Activated CD8-positive, alpha-beta T cell treated with anti-CD3 and anti-CD28 coated beads for 36 hours (primary cell): Measurements from ENCODE around the gene ZNF507. TPM values are rescaled to one million over a fixed set of nuclear protein-coding genes. Genes with fewer than 3 reads are reported as not detected.
A peak's percentile ranks its signal among the peaks of the same experiment; 100 is the strongest.
"Not testable (repeated sequence)": the region's sequence is repeated elsewhere in the genome, so short reads cannot be mapped to it uniquely, and the experiment has no call there.

Source experiments
- ATAC-seq: fragments of 200-7000 bp; cut with Tn5 transposase; one replicate; pipeline ENCODE4 v1.10.0; 2021; ENCODE audit warnings: mild to moderate bottlenecking, moderate library complexity
- CTCF ChIA-PET: fragments of 350-600 bp; sonication (Branson Sonifier 250); formaldehyde crosslinking; loops from one replicate; lab custom pipeline; 2021; ENCODE audit warnings: antibody characterized with exemption; lab: Charles Lee
- POLR2A ChIA-PET: fragments of 350-600 bp; sonication (Branson Sonifier 250); formaldehyde crosslinking; loops from one replicate; lab custom pipeline; 2021; ENCODE audit warnings: antibody characterized with exemption; lab: Charles Lee
- DNase-seq: peaks from one replicate; pipeline ENCODE4 v3.0.0-alpha.2; 2020
- H3K27ac Mint-ChIP-seq: one replicate; pipeline ENCODE4 v1.8.0; 2021; ENCODE audit warnings: mild to moderate bottlenecking, mixed read lengths
- H3K27me3 Mint-ChIP-seq: one replicate; pipeline ENCODE4 v1.8.0; 2021; ENCODE audit warnings: mixed read lengths
- H3K36me3 Mint-ChIP-seq: one replicate; pipeline ENCODE4 v1.8.0; 2021; ENCODE audit warnings: low read depth, mixed read lengths
- H3K4me1 Mint-ChIP-seq: one replicate; pipeline ENCODE4 v1.8.0; 2021; ENCODE audit warnings: low read depth, mixed read lengths
- H3K4me3 Mint-ChIP-seq: one replicate; pipeline ENCODE4 v1.8.0; 2021; ENCODE audit warnings: mild to moderate bottlenecking, moderate library complexity, mixed read lengths
- H3K9me3 Mint-ChIP-seq: one replicate; pipeline ENCODE4 v1.8.0; 2021; ENCODE audit warnings: mixed read lengths
- intact Hi-C: fragments of 100-400 bp; cut with micrococcal nuclease; formaldehyde crosslinking; loops from one replicate; pipeline ENCODE4 v1.10.0; 2022
- total RNA-seq, 2 experiments: library from RNA; stranded (reverse); gene quantifications; one replicate each; pipeline ENCODE4 v1.2.3, GENCODE V29; 2021
- TF ChIP-seq, protein P1 (sequence below): fragments of 200-600 bp; IDR thresholded peaks from one replicate; pipeline ENCODE4 v1.8.0; 2022; ENCODE audit warnings: antibody characterized with exemption, mild to moderate bottlenecking

ZNF507 gene
- total RNA-seq, 2 experiments from 2014 or later, result 24.2 to 25.6 TPM

DNA sequence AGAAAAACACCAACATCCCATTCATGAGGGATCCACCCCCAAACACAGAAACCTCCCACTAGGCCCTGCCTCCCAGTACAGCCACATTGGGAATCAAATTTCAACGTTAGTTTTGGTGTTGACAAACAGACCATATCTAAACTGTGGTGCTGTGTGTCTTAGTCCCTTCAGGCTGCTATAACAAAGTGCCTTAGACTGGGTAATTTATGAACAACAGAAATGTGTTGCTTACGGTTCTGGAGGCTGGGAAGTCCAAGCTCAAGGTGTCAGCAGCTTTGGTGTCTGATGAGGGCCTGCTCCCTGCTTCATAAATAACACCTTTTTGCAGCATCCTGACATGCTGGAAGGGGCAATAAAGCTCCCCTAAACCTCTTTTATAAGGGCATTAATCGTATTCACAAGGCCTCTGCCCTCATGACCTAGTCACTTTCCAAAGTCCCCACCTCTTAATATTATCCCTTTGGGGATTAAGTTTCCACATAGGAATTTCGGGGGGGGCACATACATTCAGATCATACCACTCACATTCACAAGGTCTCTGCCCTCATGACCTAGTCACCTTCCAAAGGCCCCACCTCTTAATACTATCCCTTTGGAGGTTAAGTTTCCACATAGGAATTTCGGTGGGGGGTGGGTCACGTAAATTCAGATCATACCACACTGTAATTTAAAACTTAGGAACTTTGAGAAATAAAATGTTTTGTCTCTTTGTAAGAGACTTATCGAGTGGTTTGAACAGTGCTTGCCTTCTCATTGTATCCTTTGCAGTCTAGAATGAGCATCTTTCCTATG lies 27.5 kb downstream of the ZNF507 start:
- DNase-seq (no peak), ATAC-seq (no peak)
- ChIA-PET CTCF (no interaction called here), POLR2A (no interaction called here)
- Mint-ChIP-seq H3K27me3 (no peaks in the 10 kb centered on the region), H3K36me3 (peaks cover 53% of the 10 kb centered on the region), H3K9me3 (no peaks in the 10 kb centered on the region), H3K4me1 (peaks cover 10% of the 10 kb centered on the region), H3K4me3 (no peak overlapping the region), H3K27ac (no peak overlapping the region)
- intact Hi-C loops, result no loop called here
- TF ChIP-seq, protein P1, sequence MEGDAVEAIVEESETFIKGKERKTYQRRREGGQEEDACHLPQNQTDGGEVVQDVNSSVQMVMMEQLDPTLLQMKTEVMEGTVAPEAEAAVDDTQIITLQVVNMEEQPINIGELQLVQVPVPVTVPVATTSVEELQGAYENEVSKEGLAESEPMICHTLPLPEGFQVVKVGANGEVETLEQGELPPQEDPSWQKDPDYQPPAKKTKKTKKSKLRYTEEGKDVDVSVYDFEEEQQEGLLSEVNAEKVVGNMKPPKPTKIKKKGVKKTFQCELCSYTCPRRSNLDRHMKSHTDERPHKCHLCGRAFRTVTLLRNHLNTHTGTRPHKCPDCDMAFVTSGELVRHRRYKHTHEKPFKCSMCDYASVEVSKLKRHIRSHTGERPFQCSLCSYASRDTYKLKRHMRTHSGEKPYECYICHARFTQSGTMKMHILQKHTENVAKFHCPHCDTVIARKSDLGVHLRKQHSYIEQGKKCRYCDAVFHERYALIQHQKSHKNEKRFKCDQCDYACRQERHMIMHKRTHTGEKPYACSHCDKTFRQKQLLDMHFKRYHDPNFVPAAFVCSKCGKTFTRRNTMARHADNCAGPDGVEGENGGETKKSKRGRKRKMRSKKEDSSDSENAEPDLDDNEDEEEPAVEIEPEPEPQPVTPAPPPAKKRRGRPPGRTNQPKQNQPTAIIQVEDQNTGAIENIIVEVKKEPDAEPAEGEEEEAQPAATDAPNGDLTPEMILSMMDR, result no peak

DNA sequence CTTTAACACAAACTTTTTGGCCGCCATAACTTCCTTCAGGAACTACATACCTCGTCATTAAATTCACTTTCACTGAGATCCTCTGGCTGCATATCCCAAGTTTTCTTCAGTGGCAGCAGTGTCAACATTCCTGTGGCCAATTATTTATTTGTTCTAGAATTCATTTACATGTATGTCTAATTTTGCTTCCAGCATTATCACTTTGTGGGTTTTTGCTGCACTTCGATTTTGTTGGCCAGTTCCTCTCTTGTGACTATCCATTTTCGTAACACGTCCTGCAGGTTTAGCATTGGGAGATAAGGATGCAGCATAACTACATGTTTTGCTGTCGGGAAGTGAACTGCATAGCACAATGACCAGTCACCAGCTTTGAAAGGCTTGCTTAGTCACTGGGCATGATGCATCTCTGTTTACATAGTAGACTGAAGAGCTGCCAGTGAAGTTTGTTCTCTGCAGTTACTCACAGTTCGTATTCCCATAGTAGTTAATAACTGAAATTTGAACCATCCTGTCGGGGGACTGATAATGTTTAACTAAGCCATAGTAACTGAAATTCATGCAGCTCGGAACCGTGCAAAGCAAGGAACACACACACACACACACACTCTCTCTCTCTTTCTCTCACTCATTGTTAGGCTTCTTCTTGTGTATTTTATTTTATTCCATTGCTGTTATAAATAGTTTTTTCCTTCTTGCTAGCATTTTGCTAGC lies 28.3 kb downstream of the ZNF507 start:
- intact Hi-C loops, result no loop called here
- Mint-ChIP-seq H3K9me3 (no peaks in the 10 kb centered on the region), H3K27me3 (no peaks in the 10 kb centered on the region), H3K4me3 (no peak overlapping the region), H3K36me3 (peaks cover 50% of the 10 kb centered on the region), H3K4me1 (peaks cover 2% of the 10 kb centered on the region), H3K27ac (no peak overlapping the region)
- TF ChIP-seq, protein P1, result no peak
- ATAC-seq, result no peak
- ChIA-PET CTCF (no interaction called here), POLR2A (no interaction called here)
- DNase-seq, result no peak

DNA sequence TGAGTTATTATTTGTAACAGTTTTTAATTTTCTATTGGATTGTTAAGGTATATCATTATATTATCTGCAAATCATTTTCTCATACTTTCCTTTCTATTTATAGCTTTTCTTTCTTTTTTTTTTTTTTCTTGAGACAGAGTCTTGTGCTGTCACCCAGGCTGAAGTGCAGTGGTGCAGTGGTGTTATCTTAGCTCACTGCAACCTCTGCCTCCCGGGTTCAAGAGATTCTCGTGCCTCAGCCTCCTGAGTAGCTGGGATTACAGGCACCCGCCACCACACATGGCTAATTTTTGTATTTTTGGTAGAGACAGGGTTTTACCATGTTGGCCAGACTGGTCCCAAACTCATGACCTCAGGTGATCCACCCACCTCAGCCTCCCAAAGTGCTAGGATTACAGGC lies 29.0 kb downstream of the ZNF507 start:
- intact Hi-C loops, ATAC-seq, H3K4me1 Mint-ChIP-seq, H3K9me3 Mint-ChIP-seq, H3K27me3 Mint-ChIP-seq, CTCF ChIA-PET, DNase-seq, H3K4me3 Mint-ChIP-seq, H3K27ac Mint-ChIP-seq, POLR2A ChIA-PET: not testable (repeated sequence)
- H3K36me3 Mint-ChIP-seq, result peaks cover 48% of the 10 kb centered on the region

DNA sequence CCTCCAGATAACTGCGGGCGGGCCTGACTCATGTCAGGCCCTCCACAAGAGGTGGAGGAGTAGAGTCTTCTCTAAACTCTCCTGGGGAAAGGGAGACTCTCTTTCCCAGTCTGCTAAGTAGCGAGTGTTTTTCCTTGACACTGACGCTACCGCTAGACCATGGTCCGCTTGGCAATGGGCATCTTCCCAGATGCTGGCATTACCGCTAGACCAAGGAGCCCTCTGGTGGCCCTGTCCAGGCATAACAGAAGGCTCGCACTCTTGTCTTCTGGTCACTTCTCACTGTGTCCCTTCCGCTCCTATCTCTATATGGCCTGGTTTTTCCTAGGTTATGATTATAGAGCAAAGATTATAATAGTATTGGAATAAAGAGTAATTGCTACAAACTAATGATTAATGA lies 31.7 kb downstream of the ZNF507 start:
- not testable (repeated sequence) for H3K4me3 Mint-ChIP-seq
- TF ChIP-seq, protein P1, result peak; percentile 21

DNA sequence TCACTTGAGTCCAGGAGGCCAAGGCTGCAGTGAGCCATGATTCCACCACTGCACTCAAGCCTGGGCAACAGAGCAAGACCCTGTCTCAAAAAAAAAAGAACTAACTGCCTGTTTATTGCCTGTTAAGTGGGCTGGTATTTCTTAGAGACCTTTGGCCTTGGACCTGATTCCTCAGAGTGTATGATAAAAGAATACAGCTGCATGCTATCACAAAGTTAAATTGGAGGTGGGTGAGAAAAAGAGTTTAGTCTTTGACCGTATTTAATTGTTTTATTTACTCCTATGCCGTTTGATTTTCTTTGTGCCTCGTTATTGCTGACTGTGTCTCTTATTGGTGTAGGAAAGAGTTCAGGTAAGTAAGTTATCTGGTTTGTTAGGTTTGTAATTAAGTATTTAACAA lies 34.9 kb downstream of the ZNF507 start:
- TF ChIP-seq, protein P1, result no peak
- CTCF ChIA-PET, result no interaction called here
- peaks cover 4% of the 10 kb centered on the region for H3K4me1 Mint-ChIP-seq
- intact Hi-C loops, result no loop called here
- H3K4me3 Mint-ChIP-seq, result no peak overlapping the region
- no peaks in the 10 kb centered on the region for H3K9me3 Mint-ChIP-seq
- DNase-seq (no peak), ATAC-seq (no peak)
- H3K27me3 Mint-ChIP-seq, result no peaks in the 10 kb centered on the region
- POLR2A ChIA-PET, result no interaction called here
- H3K27ac Mint-ChIP-seq, result no peak overlapping the region
- H3K36me3 Mint-ChIP-seq, result peaks cover 33% of the 10 kb centered on the region

More for the DNA sequence above, 31.7 kb downstream of the ZNF507 start:
- H3K9me3 Mint-ChIP-seq, H3K27ac Mint-ChIP-seq, intact Hi-C loops, CTCF ChIA-PET, POLR2A ChIA-PET, H3K4me1 Mint-ChIP-seq, DNase-seq, H3K27me3 Mint-ChIP-seq, ATAC-seq: not testable (repeated sequence)
- peaks cover 41% of the 10 kb centered on the region for H3K36me3 Mint-ChIP-seq
